ENCODE results near the gene RPRD2.

RPRD2 gene

DNA sequence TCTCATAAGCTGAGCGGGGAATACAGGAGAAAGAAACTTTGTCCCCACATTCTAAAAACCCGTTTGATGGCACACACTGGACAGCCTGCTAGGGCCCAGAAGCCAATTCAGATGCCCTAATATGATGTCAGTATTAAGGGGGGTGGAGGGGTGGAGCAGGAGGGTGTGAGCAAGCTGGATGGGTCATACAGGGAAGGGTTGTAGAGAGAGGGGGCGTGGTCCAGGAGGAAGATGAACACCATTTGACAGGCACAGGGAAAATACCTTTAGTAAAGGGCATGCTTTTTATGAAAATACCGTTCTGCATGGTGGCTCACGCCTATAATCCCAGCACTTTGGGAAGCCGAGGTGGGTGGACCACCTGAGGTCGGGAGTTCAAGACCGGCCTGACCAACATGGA, 129.2 kb downstream of the RPRD2 start:
- H4K5ac ChIP-seq (ENCODE audit: low read length): no peak overlapping the region
- no peaks in the 10 kb centered on the region for H3K4me1 ChIP-seq (ENCODE audit: control insufficient read depth, low read depth, low read length)
- H3K36me3 ChIP-seq (ENCODE audit: control insufficient read depth, insufficient read depth, low read length): peaks cover 4% of the 10 kb centered on the region
- no peaks in the 10 kb centered on the region for H3K79me2 ChIP-seq (ENCODE audit: control insufficient read depth, insufficient read depth, low read length)
- H2BK5ac ChIP-seq (ENCODE audit: low read length): no peak overlapping the region
- no peak overlapping the region for H2AK5ac ChIP-seq (ENCODE audit: low read length)
- no peak overlapping the region for H3K4me3 ChIP-seq (ENCODE audit: low read length)
- H3K23ac ChIP-seq (ENCODE audit: low read length): no peak overlapping the region
- H3K4me2 ChIP-seq (ENCODE audit: low read length): no peak overlapping the region
- H2BK15ac ChIP-seq (replicated peaks; ENCODE audit: low read depth): no peak overlapping the region
- no CpG with 5 or more reads among the region's 8 CpGs for WGBS (ENCODE audit: extremely low coverage, insufficient coverage, low lambda C conversion rate)
- no peaks in the 10 kb centered on the region for H3K79me1 ChIP-seq (ENCODE audit: low read length)
- no peak overlapping the region for H3K9ac ChIP-seq (ENCODE audit: low read length)
- no peak overlapping the region for H3K27ac ChIP-seq (ENCODE audit: low read depth, low read length)
- no peak overlapping the region for H3K56ac ChIP-seq (ENCODE audit: low read length)
- DNase-seq: no peak
- no peak overlapping the region for H2BK120ac ChIP-seq (ENCODE audit: low read depth, low read length)
- no peak overlapping the region for H4K8ac ChIP-seq (ENCODE audit: low read depth, low read length)
- no peak overlapping the region for H3K4ac ChIP-seq (ENCODE audit: low read depth, low read length)
- no peak overlapping the region for H3K18ac ChIP-seq (ENCODE audit: low read length)
- H3K27me3 ChIP-seq (ENCODE audit: insufficient read depth, low read length, poor library complexity): peaks cover 1% of the 10 kb centered on the region

- no peak overlapping the region for H2BK120ac ChIP-seq (ENCODE audit: low read depth, low read length)
- H3K4ac ChIP-seq (ENCODE audit: low read depth, low read length): no peak overlapping the region
- H3K36me3 ChIP-seq (ENCODE audit: control insufficient read depth, insufficient read depth, low read length): peaks cover 4% of the 10 kb centered on the region
- no peak overlapping the region for H3K56ac ChIP-seq (ENCODE audit: low read length)
- H4K8ac ChIP-seq (ENCODE audit: low read depth, low read length): no peak overlapping the region
- H3K4me1 ChIP-seq (ENCODE audit: control insufficient read depth, low read depth, low read length): no peaks in the 10 kb centered on the region
- no peaks in the 10 kb centered on the region for H3K27me3 ChIP-seq (ENCODE audit: insufficient read depth, low read length, poor library complexity)
- no peak overlapping the region for H3K9ac ChIP-seq (ENCODE audit: low read length)
- H3K23ac ChIP-seq (ENCODE audit: low read length): no peak overlapping the region
- H2AK5ac ChIP-seq (ENCODE audit: low read length): no peak overlapping the region
- no peak overlapping the region for H2BK5ac ChIP-seq (ENCODE audit: low read length)
- WGBS (ENCODE audit: extremely low coverage, insufficient coverage, low lambda C conversion rate): no CpG with 5 or more reads among the region's 10 CpGs
- H4K5ac ChIP-seq (ENCODE audit: low read length): no peak overlapping the region
- H3K79me2 ChIP-seq (ENCODE audit: control insufficient read depth, insufficient read depth, low read length): no peaks in the 10 kb centered on the region
- H3K27ac ChIP-seq (ENCODE audit: low read depth, low read length): no peak overlapping the region
- H3K79me1 ChIP-seq (ENCODE audit: low read length): no peaks in the 10 kb centered on the region
- no peak overlapping the region for H3K18ac ChIP-seq (ENCODE audit: low read length)
- no peak overlapping the region for H3K4me3 ChIP-seq (ENCODE audit: low read length)
- no peak overlapping the region for H3K4me2 ChIP-seq (ENCODE audit: low read length)
- no peak overlapping the region for H2BK15ac ChIP-seq (replicated peaks; ENCODE audit: low read depth)
- DNase-seq: no peak
Observed at GRCh38 chr1:150498342-150498741, 134.4 kb downstream of the RPRD2 start.

GRCh38 chr1:150505431-150505830, 141.5 kb downstream of the RPRD2 start:
- Histone ChIP-seq H2BK15ac (replicated peaks; ENCODE audit: low read depth) (no peak overlapping the region), H3K4me1 (ENCODE audit: control insufficient read depth, low read depth, low read length) (no peaks in the 10 kb centered on the region), H3K56ac (ENCODE audit: low read length) (no peak overlapping the region), H3K27ac (ENCODE audit: low read depth, low read length) (no peak overlapping the region), H3K23ac (ENCODE audit: low read length) (no peak overlapping the region), H3K4ac (ENCODE audit: low read depth, low read length) (no peak overlapping the region), H3K18ac (ENCODE audit: low read length) (no peak overlapping the region), H4K5ac (ENCODE audit: low read length) (no peak overlapping the region), H2BK5ac (ENCODE audit: low read length) (no peak overlapping the region), H2BK120ac (ENCODE audit: low read depth, low read length) (no peak overlapping the region), H3K9ac (ENCODE audit: low read length) (no peak overlapping the region), H3K36me3 (ENCODE audit: control insufficient read depth, insufficient read depth, low read length) (peaks cover 2% of the 10 kb centered on the region), H2AK5ac (ENCODE audit: low read length) (no peak overlapping the region), H4K8ac (ENCODE audit: low read depth, low read length) (no peak overlapping the region), H3K79me2 (ENCODE audit: control insufficient read depth, insufficient read depth, low read length) (no peaks in the 10 kb centered on the region), H3K4me2 (ENCODE audit: low read length) (no peak overlapping the region), H3K79me1 (ENCODE audit: low read length) (no peaks in the 10 kb centered on the region), H3K4me3 (ENCODE audit: low read length) (no peak overlapping the region), H3K27me3 (ENCODE audit: insufficient read depth, low read length, poor library complexity) (no peaks in the 10 kb centered on the region)
- WGBS (ENCODE audit: extremely low coverage, insufficient coverage, low lambda C conversion rate): no CpG with 5 or more reads among the region's 6 CpGs
- DNase-seq: no peak

GRCh38 chr1:150507912-150508864, 144.2 kb downstream of the RPRD2 start, which contains the start of gene ECM1:
TSS of gene ECM1 (plus strand) at chr1:150508109. CDS start at chr1:150508210, 101 bp downstream.
- peak within 1 kb of the TSS; percentile 20 for H3K9ac ChIP-seq (ENCODE audit: low read length)
- no peaks in the 10 kb centered on the region for H3K79me1 ChIP-seq (ENCODE audit: low read length)
- no peaks in the 10 kb centered on the region for H3K79me2 ChIP-seq (ENCODE audit: control insufficient read depth, insufficient read depth, low read length)
- no peak within 1 kb of the TSS for H4K5ac ChIP-seq (ENCODE audit: low read length)
- peaks cover 2% of the 10 kb centered on the region for H3K36me3 ChIP-seq (ENCODE audit: control insufficient read depth, insufficient read depth, low read length)
- no peak within 1 kb of the TSS for H2BK15ac ChIP-seq (replicated peaks; ENCODE audit: low read depth)
- WGBS (ENCODE audit: extremely low coverage, insufficient coverage, low lambda C conversion rate): no CpG with 5 or more reads among the region's 7 CpGs
- no peak within 1 kb of the TSS for H3K4me2 ChIP-seq (ENCODE audit: low read length)
- no peak within 1 kb of the TSS for H2BK120ac ChIP-seq (ENCODE audit: low read depth, low read length)
- H3K23ac ChIP-seq (ENCODE audit: low read length): no peak within 1 kb of the TSS
- no peak within 1 kb of the TSS for H2BK5ac ChIP-seq (ENCODE audit: low read length)
- H4K8ac ChIP-seq (ENCODE audit: low read depth, low read length): no peak within 1 kb of the TSS
- H3K4me3 ChIP-seq (ENCODE audit: low read length): no peak within 1 kb of the TSS
- H3K4ac ChIP-seq (ENCODE audit: low read depth, low read length): no peak within 1 kb of the TSS
- peak; percentile 82 for DNase-seq
- H2AK5ac ChIP-seq (ENCODE audit: low read length): no peak within 1 kb of the TSS
- H3K18ac ChIP-seq (ENCODE audit: low read length): no peak within 1 kb of the TSS
- H3K4me1 ChIP-seq (ENCODE audit: control insufficient read depth, low read depth, low read length): no peaks in the 10 kb centered on the region
- no peaks in the 10 kb centered on the region for H3K27me3 ChIP-seq (ENCODE audit: insufficient read depth, low read length, poor library complexity)
- H3K27ac ChIP-seq (ENCODE audit: low read depth, low read length): no peak within 1 kb of the TSS
- peak within 1 kb of the TSS; percentile 31 for H3K56ac ChIP-seq (ENCODE audit: low read length)

GRCh38 chr1:150508982-150509381, 145.0 kb downstream of the RPRD2 start:
- DNase-seq: no peak
- H3K36me3 ChIP-seq (ENCODE audit: control insufficient read depth, insufficient read depth, low read length): peaks cover 2% of the 10 kb centered on the region
- WGBS (ENCODE audit: extremely low coverage, insufficient coverage, low lambda C conversion rate): no CpG with 5 or more reads among the region's 4 CpGs

More at GRCh38 chr1:150508982-150509381, 145.0 kb downstream of the RPRD2 start:
- Histone ChIP-seq H3K9ac (ENCODE audit: low read length) (no peak overlapping the region), H4K8ac (ENCODE audit: low read depth, low read length) (no peak overlapping the region), H3K4me2 (ENCODE audit: low read length) (no peak overlapping the region), H3K56ac (ENCODE audit: low read length) (no peak overlapping the region), H3K27me3 (ENCODE audit: insufficient read depth, low read length, poor library complexity) (no peaks in the 10 kb centered on the region), H3K4me3 (ENCODE audit: low read length) (no peak overlapping the region), H4K5ac (ENCODE audit: low read length) (no peak overlapping the region), H3K27ac (ENCODE audit: low read depth, low read length) (no peak overlapping the region), H3K18ac (ENCODE audit: low read length) (no peak overlapping the region), H3K4me1 (ENCODE audit: control insufficient read depth, low read depth, low read length) (no peaks in the 10 kb centered on the region), H3K79me1 (ENCODE audit: low read length) (no peaks in the 10 kb centered on the region), H2BK5ac (ENCODE audit: low read length) (no peak overlapping the region), H3K79me2 (ENCODE audit: control insufficient read depth, insufficient read depth, low read length) (no peaks in the 10 kb centered on the region), H2AK5ac (ENCODE audit: low read length) (no peak overlapping the region), H3K23ac (ENCODE audit: low read length) (no peak overlapping the region), H2BK15ac (replicated peaks; ENCODE audit: low read depth) (no peak overlapping the region), H3K4ac (ENCODE audit: low read depth, low read length) (no peak overlapping the region), H2BK120ac (ENCODE audit: low read depth, low read length) (no peak overlapping the region)
